ENCODE measurements around the gene LIX1L. TPM values are rescaled to one million over a fixed set of nuclear protein-coding genes. Genes with fewer than 3 reads are reported as not detected.

LIX1L gene
- total and polyA plus RNA-seq, 2 donors (not counting 3 experiments of a cell fraction or from before 2014, with no cell fraction given): 54.9 to 56.4 TPM

- no peak overlapping the region for H3K27ac ChIP-seq (ENCODE audit: insufficient read depth, low read depth, low read length)
- ChIA-PET POLR2A (no interaction called here), CTCF (interaction anchor here (1.0 kb wide), 2 partner anchors 15 to 35 kb away, joined by 3 to 4 read pairs; partner anchors contain the start of gene RBM8A)
- intact Hi-C loops (cut with micrococcal nuclease) (no loop called here), dilution Hi-C loops (cut with MboI; ENCODE audit: extremely low pct_ligation_motif_present, low sequenced_read_pairs) (no loop called here)
- H4K20me1 ChIP-seq (replicated peaks; ENCODE audit: control insufficient read depth, extremely low read depth, insufficient read depth, low read length): no peaks in the 10 kb centered on the region
- FAIRE-seq: no peak
- no peak overlapping the region for H3K9ac ChIP-seq (replicated peaks; ENCODE audit: extremely low read depth, insufficient read depth, low read length)
- DNase-seq (ENCODE audit: low read depth, low spot score): no peak
- no peaks in the 10 kb centered on the region for H3K27me3 ChIP-seq (ENCODE audit: control insufficient read depth in 2 of 2, insufficient read depth in 2 of 2, low read length in 2 of 2)
- peaks cover 9% of the 10 kb centered on the region for H3K79me2 ChIP-seq (ENCODE audit: control insufficient read depth, insufficient read depth, low read length)
- H3K9me1 ChIP-seq (replicated peaks; ENCODE audit: control insufficient read depth, extremely low read depth, insufficient read depth, low read length): no peaks in the 10 kb centered on the region
- TF ChIP-seq MYC (IDR thresholded peaks at IDR 0.05; ENCODE audit: low read depth, low read length): no peak
- no peak for TF ChIP-seq EZH2 (IDR thresholded peaks at IDR 0.05; ENCODE audit: borderline replicate concordance, low read depth, low read length, severe bottlenecking)
- no peak for TF ChIP-seq POLR2AphosphoS5 (IDR thresholded peaks at IDR 0.05; ENCODE audit: insufficient read depth, low read depth, low read length)
- no peak for TF ChIP-seq CTCF (IDR thresholded peaks at IDR 0.05; ENCODE audit: extremely low read depth in 1 of 2, insufficient read depth in 1 of 2, low read depth in 1 of 2, low read length in 2 of 2)
- TF ChIP-seq GATA2 (IDR thresholded peaks at IDR 0.05; ENCODE audit: insufficient read depth, insufficient read length, low read depth, low read length): no peak
- TF ChIP-seq POLR2A (IDR thresholded peaks at IDR 0.05; ENCODE audit: low read depth, low read length): no peak
- no peak for TF ChIP-seq JUN (IDR thresholded peaks at IDR 0.05; ENCODE audit: borderline replicate concordance, insufficient read depth, insufficient read length, low read depth)
- TF ChIP-seq MAX (IDR thresholded peaks at IDR 0.05; ENCODE audit: insufficient read depth, insufficient read length): no peak
- H3K9me3 ChIP-seq (replicated peaks; ENCODE audit: control insufficient read depth, insufficient read depth, low read length): no peaks in the 10 kb centered on the region
- no peak overlapping the region for H2AFZ ChIP-seq (ENCODE audit: low read depth, low read length)
- peaks cover 0 to 4% of the 10 kb centered on the region in 2 experiments for H3K36me3 ChIP-seq (ENCODE audit: control insufficient read depth in 2 of 2, extremely low read depth in 1 of 2, insufficient read depth in 2 of 2, low read length in 2 of 2)
- no peak overlapping the region for H3K4me2 ChIP-seq (ENCODE audit: insufficient read depth, low read length)
- no peaks in the 10 kb centered on the region for H3K4me1 ChIP-seq (ENCODE audit: control insufficient read depth, extremely low read depth, insufficient read depth, low read length)
- no TSS peak for BruUV-seq (replicated peaks)
- no peak overlapping the region for H3K4me3 ChIP-seq (replicated peaks in 1 of 3; ENCODE audit: insufficient read depth in 1 of 3, low read depth in 1 of 3, low read length in 3 of 3)
Observed at GRCh38 chr1:145942405-145942804, 15.4 kb downstream of the LIX1L start.
